Activated naive CD4-positive, alpha-beta T cell (primary cell): Measurements from ENCODE around the gene CR1.
"Not testable (repeated sequence)": the region's sequence is repeated elsewhere in the genome, so short reads cannot be mapped to it uniquely, and the experiment has no call there.

Experiments
- DNase-seq, 4 experiments: peaks; one replicate each; lab custom pipeline; 2025; lab: John Stamatoyannopoulos, UW

Gene CR1

DNA sequence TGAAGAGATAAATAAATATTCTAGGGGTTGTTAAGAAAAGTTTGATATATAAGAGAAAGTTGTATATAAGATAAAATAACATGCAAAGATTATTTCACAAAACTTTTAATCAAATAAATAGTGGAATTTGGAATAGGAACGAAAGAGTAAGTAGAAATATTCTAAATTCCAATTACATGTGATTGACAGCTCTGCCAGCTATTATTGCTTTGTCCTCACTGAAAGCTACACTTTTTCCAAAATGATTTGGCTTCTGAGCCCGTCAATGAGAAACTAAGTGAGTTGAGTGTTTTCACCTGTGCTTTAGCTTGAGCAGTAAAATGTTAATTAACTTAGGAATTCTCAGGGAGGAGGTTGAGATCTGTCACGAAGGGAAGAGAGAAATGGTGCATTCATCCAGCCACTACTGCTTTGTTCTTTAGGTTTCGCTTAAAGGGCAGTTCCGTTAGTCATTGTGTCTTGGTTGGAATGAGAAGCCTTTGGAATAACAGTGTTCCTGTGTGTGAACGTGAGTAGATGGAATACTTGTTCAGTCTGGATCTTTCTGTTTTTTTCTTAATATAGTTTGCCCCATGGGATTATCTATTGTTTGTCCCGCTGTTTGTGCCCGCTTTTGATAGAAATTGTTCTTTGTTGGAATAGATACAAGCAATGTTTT is 85.7 kb downstream of the CR1 start:
- DNase-seq = no peak

DNA sequence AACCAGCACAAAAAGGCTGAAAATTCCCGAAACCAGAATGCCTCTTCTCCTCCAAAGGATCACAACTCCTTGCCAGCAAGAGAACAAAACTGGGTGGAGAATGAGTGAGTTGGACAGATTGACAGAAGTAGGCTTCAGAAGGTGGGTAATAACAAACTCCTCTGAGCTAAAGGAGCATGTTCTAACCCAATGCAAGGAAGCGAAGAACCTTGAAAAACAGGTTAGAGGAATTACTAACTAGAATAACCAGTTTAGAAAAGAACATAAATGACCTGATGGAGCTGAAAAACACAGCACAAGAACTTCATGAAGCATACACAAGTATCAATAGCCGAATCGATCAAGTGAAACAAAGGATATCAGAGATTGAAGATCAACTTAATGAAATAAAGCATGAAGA is 93.5 kb downstream of the CR1 start:
- DNase-seq = not testable (repeated sequence)

DNA sequence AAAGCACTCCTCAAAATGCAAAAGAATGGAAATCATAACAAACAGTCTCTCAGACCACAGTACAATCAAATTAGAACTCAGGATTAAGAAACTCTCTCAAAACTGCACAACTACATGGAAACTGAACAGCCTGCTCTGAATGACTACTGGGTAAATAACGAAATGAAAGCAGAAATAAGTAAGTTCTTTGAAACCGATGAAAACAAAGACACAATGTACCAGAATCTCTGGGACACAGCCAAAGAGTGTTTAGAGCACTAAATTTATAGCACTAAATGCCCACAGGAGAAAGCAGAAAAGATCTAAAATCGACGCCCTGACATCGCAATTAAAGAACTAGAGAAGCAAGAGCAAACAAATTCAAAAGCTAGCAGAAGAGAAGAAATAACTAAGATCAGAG is 95.2 kb downstream of the CR1 start:
- DNase-seq = not testable (repeated sequence)

DNA sequence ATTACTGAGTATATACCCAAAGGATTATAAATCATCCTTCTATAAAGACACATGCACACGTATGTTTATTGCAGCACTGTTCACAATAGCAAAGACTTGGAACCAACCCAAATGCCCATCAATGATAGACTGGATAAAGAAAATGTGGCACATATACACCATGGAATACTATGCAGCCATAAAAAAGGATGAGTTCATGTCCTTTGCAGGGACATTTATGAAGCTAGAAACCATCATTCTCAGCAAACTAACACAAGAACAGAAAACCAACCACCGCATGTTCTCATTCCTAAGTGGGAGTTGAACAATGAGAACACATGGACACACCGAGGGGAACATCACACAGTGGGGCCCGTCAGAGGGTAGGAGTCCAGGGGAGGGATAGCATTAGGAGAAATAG is 98.1 kb downstream of the CR1 start:
- DNase-seq = not testable (repeated sequence)

DNA sequence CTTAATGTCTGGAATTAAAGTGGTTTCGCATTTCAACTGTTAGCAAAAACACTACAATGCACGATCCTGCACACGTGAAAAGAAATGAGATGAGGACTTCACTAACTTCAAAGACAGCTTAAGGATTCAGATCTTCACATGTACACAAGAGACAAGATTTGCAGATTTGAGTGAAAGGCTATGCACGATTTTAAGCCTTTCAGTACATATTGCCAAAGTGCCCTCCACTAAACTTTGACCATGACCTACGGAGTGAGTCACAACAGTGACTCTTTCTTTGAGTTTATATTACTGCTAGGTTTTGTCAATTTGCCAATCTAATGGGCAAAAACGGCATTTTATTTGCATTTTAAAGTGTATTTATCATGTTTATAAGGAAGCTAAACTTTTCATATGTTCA is 107.8 kb downstream of the CR1 start:
- no peak for DNase-seq

DNA sequence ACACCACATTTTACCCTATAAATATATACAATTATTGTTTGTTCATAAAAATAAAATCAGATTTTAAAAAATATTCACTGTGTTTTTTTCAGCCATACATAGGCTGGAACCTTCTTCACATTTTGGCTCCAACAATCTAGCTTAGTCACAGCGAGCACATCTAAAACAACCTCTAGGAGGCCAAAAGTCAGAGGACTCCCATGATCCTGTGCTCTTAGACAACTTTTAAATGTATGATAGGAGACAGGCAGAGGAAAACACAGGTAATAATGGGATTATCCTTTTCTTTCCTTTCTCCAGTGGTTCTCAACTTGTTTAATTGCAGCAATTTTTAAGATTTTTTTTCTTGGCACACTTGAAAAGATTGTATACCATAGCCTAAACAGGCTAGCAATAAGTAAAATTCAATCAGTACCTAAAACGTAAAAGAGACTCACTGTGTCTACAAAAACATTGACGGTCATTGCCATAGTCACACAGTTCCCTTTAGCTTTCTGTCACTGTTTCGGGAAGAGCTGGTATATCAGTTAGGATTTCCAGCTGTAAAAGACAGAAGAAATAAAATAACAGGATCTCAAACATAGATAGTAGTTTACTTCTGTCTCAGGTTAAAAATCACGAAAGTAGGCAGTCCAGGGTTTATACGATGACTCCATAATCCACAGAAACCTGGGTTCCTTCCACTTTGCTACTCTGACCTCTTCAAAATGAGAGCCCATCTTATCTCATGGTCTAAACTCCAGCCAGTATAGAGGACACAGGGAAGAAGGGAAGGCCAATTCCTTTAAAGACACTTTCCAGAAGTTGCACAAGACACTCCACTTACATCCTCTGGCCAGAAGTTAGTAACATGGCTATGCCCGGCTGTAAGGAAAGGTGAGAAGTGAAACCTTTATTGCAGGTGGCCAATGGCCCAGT is 109.7 kb downstream of the CR1 start:
- no peak for DNase-seq

DNA sequence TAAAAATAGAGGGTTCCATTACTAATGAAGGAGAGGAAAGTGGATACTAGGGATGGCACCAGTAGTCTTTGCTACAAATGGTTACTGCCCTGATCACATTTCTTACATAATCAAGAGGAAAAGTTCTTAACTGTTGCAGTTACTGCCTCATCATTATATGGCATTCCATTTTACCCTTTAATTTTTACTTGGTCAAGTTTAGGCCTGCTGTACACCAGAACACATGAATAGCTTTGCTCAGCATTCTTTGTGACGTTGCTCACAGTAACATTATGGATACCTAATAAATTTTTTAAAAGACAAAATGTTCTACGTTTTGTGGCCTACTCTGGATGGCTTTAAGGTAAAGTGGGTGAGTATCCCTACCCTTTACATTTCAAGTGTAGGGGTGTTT is 110.4 kb downstream of the CR1 start:
- DNase-seq = no peak

DNA sequence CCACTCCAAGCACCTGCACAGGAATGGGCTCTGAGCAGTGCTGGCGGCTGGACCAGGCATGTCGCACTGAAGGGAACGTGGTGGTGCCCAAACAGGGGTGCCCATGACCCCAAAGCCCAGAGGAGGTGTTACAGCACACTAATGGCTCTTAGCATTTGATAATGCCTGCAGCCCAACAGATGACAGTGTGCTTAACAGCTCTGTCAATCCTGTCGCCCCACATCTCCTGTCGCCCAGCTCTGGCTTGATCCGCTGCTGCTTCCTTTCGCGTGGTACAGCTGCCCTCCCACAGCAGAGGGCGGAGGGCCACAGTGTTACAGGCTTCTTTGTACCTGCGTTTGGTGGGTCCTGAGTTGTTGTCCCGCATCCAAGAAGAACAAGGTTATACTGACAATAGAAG is 116.8 kb downstream of the CR1 start:
- no peak for DNase-seq

DNA sequence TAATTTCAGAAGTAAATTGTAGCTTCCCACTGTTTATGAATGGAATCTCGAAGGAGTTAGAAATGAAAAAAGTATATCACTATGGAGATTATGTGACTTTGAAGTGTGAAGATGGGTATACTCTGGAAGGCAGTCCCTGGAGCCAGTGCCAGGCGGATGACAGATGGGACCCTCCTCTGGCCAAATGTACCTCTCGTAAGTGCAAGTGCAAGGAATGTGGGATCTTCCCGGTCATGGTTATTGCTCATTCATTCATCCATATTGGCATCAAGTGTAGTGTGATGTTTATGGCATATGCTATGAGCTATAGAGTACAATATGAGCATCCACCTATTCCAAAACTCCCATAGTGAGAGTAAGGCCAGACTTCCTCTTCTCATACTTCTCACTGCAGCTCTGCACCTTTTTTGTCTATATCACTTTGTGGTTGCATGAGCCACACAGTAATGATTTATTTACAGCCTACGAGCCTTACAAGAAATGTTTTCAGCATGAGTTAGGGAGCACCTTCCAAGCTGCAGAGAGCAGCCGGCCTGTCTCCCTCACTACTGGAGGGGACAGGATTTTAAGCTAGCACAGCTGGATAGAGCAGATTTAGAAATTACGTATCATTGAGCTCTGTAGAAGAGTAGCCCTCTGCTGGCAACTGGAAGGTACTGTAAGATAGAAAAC is 124.0 kb downstream of the CR1 start:
- DNase-seq = no peak

DNA sequence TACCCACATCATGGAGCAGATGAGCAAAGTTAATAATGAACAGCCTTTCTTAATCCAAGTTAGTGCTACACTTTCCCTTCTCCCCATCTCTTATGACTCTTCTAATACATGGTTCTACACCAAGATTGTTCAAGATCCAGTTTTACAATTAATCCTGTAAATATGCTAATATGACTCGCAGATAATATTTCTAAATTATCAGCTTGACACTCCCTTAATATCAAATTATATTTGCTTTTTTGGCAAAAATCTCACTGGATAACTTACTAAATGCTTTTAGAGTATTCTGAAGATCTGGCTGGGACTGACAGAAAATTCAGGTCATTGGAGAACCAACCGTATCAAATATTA is 124.6 kb downstream of the CR1 start:
- no peak for DNase-seq

DNA sequence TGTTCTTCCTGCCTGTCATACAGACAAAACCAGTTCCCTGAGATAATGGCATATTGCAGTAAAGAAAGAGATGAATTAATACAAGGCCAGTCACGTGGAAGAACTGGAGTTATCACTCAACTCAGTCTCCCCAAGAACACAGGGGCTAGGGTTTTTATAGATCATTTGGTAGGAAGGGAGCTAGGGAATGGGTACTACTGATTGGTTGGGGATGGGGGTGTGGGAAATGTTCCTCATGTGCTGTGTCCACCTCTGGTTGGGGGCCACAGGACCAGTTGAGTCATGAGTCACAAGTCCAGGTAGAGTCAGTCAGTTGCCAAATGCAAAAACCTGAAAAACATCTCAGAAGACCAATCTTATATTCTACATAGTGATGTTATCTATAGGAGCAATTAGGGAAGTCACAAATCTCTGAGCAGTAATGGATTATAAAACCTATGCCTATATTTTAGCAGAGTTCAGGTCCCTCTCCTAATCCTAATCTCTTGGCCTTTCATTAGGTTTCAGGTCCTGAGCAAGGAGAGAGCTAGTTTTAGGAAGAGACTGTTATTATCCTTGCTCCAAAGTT is 129.6 kb downstream of the CR1 start:
- DNase-seq = not testable (repeated sequence)

DNA sequence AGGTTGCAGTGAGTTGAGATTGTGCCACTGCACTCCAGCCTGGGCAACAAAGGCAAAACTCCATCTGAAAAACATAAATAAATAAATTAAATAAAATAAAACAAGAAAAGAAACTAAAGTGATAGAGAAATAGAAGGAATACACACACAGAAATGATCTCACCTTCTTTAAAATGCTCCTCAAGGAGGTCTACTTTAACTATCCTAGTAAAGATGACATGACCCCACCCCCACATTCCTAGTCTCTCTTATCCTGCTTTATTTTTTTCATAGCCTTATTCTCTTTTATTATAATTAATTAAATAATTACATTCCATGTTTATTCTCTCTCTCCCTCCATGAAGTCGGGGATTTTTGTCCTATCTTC is 131.0 kb downstream of the CR1 start:
- no peak for DNase-seq

DNA sequence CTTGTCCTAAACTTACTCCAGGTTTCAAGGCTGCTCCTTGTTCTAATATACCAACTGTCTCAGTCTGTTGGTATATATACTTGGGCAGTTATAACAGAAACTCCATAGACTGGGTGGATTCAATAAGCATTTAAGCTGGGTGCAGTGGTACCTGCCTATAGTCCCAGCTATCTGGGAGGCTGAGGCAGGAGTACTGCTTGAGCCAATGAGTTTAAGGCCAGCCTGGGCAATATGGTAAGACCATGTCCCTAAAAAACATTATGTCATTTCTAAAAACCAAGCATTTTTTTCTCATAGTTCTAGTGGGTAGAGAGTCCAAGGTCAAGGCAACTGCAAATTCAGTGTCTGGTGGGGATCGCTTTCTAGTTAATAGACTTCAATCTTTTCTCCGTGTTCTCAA is 131.5 kb downstream of the CR1 start:
- DNase-seq = no peak

DNA sequence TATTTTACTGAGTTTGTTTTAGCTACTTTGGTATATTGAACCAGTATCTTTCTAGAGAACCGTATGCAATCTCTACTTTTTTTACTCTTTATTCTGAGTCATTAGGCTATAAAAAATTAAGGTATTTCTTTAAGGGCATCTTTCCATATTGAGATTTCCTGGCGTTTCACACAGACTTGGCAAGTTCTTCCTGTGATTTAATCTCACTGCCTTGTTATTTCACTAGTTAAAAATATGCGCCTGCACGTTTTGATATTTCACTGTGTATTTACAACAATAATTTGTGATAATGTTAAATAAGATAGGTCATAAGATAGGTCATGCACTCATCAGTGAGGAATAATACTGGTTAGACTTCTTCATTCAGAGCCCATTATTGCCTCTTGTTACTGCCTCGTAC is 132.8 kb downstream of the CR1 start:
- no peak for DNase-seq

DNA sequence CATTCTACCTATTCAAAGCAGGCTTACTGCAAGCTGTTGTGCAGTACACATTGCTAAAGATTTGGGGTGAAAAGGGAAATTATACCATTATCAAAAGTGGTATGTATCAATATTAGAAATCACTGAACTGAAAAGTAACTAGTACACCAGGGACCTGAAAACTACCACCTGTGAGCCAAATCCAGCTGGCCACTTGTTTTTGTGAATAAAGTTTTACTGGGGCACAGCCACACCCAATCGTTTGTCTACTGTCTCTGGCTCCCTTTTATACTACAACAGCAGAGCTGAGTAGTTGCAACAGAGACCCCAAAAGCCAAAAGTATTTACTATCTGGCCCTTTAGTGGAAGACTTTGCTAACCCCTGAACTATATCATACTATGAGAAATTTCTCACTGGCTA is 135.2 kb downstream of the CR1 start:
- no peak for DNase-seq

DNA sequence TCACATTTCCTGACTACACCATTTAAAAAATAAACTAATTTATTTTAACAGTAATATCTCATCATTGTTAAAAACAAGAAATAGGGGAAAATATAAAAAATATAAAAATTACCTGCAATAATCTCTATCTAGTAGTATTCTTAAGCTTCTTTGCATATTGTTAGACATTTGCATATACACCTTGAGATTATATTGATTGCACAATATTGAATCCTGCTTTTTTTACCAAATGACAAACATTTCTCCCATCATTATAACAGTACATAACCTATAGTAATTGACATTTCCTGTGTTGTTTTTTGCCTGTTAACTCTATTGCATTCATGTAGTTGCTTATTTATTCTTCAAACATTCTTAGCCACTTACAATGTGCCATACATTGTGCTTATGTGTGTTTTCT is 137.3 kb downstream of the CR1 start:
- no peak for DNase-seq

DNA sequence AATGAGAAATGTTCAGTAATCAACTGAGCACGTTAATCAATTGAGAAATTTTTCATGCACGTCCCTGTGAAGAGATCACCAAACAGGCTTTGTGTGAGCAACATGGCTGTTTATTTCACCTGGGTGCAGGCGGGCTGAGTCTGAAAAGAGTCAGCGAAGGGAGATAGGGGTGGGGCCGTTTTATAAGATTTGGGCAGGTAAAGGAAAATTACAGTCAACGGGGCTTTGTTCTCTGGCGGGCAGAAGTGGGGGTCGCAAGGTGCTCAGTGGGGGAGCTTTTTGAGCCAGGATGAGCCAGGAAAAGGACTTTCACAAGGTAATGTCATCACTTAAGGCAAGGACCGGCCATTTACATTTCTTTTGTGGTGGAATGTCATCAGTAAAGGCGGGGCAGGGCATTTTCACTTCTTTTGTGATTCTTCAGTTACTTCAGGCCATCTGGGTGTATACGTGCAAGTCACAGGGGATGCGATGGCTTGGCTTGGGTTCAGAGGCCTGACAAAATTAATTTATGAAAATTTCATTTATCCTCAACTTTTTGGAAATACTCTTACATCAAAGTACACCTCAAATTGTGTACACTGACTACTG is 137.8 kb downstream of the CR1 start:
- DNase-seq = not testable (repeated sequence)

DNA sequence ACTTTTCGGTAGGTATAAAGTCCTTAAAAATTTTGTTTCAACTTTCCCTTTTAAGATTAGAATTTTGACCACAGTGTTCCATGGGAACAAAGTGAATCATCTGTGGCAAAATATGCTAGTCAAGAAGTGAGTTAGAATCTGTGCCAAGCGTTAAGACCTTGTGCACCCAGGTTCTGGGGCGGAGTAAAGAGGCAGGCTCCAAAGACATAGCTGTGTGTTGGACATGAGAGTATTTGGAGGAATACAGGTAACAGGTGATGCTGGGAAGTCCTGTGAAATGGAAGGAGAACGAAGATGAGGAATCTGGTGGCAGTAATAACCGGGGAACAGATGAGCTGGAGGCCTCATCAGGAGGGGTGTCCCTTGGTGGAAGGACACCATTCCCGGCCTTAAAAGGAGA is 138.3 kb downstream of the CR1 start:
- not testable (repeated sequence) for DNase-seq

DNA sequence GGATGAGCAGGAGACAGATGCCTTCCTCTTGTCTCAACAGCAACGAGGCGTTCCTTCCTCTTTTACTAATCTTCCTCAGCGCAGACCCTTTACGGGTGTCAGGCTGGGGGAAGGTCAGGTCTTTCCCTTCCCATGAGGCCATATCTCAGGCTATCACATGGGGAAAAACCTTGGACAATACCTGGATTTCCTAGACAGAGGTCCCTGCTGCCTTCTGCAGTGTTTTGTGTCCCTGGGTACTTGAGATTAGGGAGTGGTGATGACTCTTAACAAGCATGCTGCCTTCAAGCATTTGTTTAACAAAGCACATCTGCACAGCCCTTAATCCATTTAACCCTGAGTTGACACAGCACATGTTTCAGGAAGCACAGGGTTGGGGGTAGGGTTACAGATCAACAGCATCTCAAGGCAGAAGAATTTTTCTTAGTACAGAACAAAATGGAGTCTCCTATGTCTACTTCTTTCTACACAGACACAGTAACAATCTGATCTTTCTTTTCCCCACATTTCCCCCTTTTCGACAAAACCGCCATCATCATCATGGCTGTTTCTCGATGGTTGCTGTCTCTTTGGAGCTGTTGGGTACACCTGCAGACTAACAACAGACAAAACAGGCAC is 139.7 kb downstream of the CR1 start:
- not testable (repeated sequence) for DNase-seq

DNA sequence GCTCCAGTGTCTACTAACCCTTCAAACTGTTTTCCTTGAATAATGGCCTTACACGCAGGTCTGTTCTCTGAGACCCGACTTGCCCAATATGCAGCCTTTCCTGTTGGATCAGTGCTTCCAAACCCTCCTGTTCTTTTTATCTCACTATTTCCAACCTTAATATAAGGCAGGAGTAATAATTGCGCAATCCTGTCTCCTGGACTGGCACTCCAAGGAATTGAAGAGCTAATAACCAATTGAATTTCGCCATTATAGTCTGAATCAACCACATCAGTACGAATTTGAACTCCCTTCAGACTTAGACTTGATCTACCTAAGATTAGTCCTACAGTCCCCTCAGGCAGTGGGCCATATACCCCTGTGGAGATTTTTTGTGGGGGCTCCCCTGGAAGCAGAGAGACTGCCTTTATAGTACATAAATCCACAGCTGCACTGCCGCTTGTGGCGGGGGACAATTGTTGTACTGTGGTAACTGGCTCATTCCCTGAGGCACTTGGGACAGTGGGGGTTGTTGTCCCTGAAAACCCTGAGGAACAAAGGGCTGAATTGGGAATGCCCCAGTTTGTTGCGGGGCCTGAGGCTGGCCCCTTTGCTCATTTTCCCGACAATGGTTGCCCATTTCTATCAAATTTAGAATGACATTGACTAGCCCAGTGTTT is 142.7 kb downstream of the CR1 start:
- DNase-seq = not testable (repeated sequence)

DNA sequence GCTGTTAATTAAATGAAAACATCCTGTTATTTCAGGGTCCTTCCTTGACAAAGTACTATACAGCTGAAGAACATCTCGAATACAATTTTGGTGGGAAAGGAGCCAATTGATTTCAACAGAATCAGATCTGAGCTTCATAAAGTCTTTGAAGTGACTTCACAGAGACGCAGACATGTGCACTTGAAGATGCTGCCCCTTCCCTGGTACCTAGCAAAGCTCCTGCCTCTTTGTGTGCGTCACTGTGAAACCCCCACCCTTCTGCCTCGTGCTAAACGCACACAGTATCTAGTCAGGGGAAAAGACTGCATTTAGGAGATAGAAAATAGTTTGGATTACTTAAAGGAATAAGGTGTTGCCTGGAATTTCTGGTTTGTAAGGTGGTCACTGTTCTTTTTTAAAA is 143.4 kb downstream of the CR1 start:
- DNase-seq = not testable (repeated sequence)
